Measurements from ENCODE around the gene PCDHGB5. TPM values are rescaled to one million over a fixed set of nuclear protein-coding genes. Genes with fewer than 3 reads are reported as not detected.
"Not testable (repeated sequence)": the region's sequence is repeated elsewhere in the genome, so short reads cannot be mapped to it uniquely, and the experiment has no call there.

PCDHGB5 gene
- total RNA-seq, 1 donor from 2014 or later, result 5.8 TPM

DNA sequence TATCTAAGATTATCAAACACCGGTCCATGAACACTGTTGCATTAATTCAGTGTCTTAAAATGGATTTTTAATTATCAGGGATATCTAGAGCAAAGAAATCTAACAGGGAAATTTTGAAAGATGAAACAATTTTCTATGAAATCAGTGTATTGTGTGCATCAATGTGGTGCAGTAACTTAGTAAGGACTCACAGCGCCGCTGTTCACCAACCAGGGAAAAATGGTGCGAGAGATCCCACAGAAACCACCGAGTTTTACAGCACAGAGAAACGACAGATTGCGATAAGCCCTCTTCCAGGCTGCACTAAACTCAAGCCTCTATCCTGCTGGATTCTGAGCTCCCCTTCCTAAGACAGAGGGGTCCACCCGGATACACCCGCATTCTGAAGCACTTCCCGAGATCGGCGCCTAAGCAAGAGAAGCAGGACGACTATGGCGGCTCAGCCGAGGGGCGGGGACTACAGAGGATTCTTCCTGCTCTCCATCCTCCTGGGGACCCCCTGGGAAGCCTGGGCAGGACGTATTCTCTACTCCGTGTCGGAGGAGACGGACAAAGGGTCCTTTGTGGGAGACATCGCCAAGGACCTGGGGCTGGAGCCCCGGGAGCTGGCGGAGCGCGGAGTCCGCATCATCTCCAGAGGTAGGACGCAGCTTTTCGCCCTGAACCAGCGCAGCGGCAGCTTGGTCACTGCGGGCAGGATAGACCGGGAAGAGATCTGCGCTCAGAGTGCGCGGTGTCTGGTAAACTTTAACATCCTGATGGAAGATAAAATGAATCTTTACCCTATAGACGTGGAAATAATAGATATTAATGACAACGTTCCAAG lies 15.1 kb upstream of the PCDHGB5 start, which contains the start of gene PCDHGA7:
Gene PCDHGA7, plus strand, starts transcription at position 274 of the 826 bp plus-strand sequence. Its CDS starts 158 bp downstream, at position 432.
- ATAC-seq, result no peak

DNA sequence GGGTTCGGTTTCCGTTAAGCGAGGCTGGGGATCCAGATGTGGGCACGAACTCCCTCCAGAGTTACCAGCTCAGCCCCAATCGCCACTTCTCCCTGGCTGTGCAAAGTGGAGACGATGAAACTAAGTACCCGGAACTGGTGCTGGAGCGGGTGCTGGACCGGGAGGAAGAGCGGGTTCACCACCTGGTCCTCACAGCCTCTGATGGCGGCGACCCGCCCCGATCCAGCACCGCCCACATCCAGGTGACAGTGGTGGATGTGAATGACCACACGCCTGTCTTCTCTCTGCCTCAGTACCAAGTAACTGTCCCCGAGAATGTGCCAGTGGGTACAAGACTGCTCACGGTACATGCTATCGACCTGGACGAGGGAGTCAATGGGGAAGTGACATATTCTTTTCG lies 14.4 kb upstream of the PCDHGB5 start:
- no peak for ATAC-seq

DNA sequence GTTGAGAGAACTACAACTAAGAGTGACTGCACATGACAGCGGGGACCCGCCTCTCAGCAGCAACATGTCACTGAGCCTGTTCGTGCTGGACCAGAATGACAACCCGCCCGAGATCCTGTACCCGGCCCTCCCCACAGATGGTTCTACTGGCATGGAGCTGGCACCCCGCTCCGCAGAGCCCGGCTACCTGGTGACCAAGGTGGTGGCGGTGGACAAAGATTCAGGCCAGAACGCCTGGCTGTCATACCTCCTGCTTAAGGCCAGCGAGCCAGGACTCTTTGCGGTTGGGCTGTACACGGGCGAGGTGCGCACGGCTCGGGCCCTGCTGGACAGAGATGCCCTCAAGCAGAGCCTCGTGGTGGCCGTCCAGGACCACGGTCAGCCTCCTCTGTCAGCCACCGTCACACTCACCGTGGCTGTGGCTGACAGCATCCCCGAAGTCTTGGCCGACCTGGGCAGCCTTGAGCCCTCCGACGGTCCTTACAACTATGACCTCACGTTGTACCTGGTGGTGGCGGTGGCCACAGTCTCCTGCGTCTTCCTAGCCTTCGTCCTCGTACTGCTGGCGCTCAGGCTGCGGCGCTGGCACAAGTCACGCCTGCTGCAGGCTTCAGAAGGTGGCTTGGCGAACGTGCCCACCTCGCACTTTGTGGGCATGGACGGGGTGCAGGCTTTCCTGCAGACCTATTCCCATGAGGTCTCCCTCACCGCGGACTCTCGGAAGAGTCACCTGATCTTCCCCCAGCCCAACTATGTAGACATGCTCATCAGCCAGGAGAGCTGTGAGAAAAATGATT lies 13.1 kb upstream of the PCDHGB5 start:
- ATAC-seq, result no peak

DNA sequence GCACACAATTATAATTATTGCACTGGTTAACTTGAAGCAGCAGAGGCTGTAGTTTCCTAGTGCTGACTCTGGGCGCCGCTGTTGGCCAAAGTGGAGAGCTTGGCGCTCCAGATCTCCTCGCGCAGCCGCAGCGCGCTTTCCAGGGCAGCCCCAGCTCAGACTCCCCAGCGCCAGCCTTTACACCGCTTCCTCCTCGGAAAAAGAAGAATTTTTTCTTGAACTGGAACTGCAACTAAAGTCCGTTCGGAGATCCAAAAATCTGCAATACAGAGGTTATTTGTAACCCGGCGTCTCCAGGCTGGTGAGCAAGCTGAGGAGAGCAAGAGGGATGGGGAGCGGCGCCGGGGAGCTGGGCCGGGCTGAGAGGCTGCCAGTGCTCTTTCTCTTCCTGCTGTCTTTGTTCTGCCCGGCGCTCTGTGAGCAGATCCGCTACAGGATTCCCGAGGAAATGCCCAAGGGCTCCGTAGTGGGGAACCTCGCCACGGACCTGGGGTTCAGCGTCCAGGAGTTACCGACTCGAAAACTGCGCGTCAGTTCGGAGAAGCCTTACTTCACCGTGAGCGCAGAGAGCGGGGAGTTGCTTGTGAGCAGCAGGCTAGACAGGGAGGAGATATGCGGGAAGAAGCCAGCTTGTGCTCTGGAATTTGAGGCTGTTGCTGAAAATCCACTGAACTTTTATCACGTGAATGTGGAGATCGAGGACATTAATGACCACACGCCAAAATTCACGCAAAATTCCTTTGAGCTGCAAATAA lies 10.0 kb upstream of the PCDHGB5 start, which contains the start of gene PCDHGB4:
Gene PCDHGB4, plus strand, starts transcription at position 142 of the 755 bp plus-strand sequence. Its CDS starts 187 bp downstream, at position 329.
- ATAC-seq, result peak; percentile 47

DNA sequence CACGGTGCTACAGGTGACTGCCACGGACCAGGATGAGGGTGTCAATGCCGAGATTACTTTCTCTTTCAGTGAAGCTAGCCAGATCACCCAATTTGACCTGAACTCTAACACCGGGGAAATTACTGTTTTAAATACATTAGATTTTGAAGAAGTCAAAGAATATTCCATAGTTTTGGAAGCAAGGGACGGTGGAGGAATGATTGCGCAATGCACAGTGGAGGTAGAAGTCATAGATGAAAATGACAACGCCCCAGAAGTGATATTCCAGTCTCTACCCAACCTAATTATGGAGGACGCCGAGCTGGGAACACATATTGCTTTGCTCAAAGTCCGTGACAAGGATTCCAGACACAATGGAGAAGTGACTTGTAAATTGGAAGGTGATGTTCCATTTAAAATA lies 9.1 kb upstream of the PCDHGB5 start:
- no peak for ATAC-seq

DNA sequence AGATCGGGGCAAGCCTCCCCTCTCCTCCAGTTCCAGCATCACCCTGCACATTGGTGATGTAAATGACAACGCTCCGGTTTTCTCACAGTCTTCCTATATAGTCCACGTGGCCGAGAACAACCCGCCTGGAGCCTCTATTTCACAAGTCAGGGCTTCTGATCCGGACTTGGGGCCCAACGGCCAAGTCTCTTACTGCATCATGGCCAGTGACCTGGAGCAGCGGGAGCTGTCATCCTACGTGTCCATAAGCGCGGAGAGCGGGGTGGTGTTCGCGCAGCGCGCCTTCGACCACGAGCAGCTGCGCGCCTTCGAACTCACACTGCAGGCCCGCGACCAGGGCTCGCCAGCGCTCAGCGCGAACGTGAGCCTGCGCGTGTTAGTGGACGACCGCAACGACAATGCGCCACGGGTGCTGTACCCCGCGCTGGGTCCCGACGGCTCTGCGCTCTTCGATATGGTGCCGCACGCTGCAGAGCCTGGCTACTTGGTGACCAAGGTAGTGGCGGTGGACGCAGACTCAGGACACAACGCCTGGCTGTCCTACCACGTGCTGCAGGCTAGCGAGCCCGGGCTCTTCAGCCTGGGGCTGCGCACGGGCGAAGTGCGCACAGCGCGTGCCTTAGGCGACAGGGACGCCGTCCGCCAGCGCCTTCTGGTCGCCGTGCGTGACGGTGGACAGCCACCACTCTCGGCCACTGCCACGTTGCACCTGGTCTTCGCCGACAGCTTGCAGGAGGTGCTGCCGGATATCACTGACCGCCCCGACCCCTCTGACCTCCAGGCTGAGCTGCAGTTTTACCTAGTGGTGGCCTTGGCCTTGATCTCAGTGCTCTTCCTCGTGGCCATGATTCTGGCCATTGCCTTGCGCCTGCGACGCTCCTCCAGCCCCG lies 8.3 kb upstream of the PCDHGB5 start:
- ATAC-seq, result no peak

DNA sequence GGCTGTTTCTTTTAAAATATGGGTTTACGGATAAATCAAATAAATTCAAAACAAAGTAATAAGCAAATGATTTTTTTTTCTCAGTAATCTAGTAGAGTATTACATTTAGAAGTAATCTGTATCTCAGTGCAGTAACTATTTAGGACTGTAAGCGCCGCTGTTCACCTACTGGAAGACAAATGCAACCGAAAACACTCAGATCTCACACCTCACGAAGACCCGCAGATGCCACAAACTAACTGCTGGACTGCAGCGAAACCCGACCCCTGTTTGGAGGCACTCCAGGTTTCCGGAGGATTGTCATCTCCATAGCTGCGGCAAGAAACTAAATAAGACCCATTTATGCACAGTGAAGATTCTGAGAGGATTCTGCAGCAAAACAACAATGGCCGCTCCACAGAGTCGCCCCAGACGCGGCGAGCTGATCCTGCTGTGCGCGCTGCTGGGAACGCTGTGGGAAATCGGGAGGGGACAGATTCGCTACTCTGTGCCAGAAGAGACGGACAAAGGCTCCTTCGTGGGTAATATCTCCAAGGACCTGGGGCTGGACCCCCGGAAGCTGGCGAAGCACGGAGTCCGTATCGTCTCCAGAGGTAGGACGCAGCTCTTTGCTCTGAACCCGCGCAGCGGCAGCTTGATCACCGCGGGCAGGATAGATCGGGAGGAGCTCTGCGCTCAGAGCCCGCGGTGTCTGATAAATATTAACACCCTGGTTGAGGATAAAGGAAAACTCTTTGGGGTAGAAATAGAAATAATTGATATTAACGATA lies 5.1 kb upstream of the PCDHGB5 start, which contains the start of gene PCDHGA8:
Gene PCDHGA8, plus strand, starts transcription at position 205 of the 770 bp plus-strand sequence. Its CDS starts 181 bp downstream, at position 386.
- no peak for ATAC-seq

DNA sequence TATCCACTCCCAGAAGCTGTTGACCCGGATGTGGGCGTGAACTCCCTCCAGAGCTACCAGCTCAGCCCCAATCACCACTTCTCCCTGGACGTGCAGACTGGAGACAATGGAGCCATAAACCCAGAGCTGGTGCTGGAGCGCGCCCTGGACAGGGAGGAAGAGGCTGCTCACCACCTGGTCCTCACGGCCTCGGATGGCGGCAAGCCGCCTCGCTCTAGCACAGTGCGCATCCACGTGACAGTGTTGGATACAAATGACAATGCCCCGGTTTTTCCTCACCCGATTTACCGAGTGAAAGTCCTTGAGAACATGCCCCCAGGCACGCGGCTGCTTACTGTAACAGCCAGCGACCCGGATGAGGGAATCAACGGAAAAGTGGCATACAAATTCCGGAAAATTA lies 4.5 kb upstream of the PCDHGB5 start:
- no peak for ATAC-seq

DNA sequence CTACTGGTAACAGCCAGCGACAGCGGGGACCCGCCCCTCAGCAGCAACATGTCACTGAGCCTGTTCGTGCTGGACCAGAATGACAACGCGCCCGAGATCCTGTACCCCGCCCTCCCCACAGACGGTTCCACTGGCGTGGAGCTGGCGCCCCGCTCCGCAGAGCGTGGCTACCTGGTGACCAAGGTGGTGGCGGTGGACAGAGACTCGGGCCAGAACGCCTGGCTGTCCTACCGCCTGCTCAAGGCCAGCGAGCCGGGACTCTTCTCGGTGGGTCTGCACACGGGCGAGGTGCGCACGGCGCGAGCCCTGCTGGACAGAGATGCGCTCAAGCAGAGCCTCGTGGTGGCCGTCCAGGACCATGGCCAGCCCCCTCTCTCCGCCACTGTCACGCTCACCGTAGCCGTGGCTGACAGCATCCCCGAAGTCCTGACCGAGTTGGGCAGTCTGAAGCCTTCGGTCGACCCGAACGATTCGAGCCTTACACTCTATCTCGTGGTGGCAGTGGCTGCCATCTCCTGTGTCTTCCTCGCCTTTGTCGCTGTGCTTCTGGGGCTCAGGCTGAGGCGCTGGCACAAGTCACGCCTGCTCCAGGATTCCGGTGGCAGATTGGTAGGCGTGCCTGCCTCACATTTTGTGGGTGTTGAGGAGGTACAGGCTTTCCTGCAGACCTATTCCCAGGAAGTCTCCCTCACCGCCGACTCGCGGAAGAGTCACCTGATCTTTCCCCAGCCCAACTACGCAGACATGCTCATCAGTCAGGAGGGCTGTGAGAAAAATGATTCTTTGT lies 3.2 kb upstream of the PCDHGB5 start:
- ATAC-seq, result not testable (repeated sequence)

DNA sequence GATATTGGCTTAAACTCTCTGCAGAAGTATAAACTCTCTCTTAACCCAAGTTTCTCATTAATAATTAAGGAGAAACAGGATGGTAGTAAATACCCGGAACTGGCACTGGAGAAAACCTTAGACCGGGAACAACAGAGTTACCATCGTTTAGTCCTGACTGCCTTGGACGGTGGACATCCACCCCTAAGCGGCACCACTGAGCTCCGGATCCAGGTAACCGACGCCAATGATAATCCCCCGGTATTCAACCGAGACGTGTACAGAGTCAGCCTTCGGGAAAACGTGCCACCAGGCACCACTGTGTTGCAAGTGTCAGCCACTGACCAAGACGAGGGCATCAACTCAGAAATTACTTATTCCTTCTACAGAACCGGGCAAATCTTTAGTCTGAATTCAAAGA lies 861 bp downstream of the PCDHGB5 start:
- no peak for ATAC-seq

DNA sequence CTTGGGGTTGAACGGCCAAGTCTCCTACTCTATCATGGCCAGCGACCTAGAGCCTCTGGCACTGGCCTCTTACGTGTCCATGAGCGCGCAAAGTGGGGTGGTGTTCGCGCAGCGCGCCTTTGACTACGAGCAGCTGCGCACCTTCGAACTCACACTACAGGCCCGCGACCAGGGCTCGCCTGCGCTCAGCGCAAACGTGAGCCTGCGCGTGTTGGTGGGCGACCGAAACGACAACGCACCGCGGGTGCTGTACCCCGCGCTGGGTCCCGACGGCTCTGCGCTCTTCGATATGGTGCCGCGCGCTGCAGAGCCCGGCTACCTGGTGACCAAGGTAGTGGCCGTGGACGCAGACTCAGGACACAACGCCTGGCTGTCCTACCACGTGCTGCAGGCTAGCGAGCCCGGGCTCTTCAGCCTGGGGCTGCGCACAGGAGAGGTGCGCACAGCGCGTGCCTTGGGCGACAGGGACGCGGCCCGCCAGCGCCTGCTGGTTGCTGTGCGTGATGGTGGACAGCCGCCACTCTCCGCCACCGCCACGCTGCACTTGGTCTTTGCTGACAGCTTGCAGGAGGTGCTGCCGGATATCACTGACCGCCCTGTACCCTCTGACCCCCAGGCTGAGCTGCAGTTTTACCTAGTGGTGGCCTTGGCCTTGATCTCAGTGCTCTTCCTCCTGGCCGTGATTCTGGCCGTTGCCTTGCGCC lies 2.0 kb downstream of the PCDHGB5 start:
- ATAC-seq, result no peak

DNA sequence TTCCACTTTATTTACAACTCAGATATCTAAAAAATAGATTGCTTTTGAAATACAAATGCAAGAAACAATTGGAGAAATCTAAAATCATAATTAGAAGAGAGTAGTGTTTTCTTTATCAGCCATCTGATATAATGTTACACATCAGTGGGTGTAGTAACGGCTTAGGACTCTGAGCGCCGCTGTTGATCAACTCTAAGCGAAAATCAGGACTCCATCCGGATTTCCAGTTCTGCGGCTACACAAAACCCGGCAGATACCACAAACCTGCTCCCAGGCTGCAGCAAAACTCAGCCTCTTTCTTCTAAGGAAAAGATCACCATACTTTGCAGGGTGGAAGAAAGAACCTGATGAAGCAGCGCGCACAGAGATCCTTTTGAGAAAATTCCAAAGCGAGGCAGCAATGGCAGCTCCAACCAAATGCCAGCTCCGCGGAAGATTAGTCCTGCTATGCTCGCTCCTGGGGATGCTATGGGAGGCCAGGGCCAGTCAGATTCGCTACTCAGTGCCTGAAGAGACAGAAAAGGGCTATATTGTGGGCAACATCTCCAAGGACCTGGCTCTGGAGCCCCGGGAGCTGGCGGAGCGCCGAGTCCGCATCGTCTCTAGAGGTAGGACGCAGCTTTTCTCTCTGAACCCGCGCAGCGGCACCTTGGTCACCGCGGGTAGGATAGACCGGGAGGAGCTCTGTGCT lies 5.0 kb downstream of the PCDHGB5 start, which contains the start of gene PCDHGA9:
Gene PCDHGA9, plus strand, starts transcription at position 226 of the 691 bp plus-strand sequence. Its CDS starts 175 bp downstream, at position 401.
- ATAC-seq, result no peak

DNA sequence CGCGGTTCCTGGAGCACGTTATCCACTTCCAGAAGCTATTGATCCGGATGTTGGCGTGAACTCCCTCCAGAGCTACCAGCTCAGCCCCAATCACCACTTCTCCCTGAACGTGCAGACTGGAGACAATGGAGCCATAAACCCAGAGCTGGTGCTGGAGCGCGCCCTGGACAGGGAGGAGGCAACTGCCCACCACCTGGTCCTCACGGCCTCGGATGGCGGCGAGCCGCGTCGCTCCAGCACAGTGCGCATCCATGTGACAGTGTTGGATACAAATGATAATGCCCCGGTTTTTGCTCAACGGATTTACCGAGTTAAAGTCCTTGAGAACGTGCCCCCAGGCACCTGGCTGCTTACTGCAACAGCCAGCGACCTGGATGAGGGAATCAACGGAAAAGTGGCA lies 5.6 kb downstream of the PCDHGB5 start:
- no peak for ATAC-seq

DNA sequence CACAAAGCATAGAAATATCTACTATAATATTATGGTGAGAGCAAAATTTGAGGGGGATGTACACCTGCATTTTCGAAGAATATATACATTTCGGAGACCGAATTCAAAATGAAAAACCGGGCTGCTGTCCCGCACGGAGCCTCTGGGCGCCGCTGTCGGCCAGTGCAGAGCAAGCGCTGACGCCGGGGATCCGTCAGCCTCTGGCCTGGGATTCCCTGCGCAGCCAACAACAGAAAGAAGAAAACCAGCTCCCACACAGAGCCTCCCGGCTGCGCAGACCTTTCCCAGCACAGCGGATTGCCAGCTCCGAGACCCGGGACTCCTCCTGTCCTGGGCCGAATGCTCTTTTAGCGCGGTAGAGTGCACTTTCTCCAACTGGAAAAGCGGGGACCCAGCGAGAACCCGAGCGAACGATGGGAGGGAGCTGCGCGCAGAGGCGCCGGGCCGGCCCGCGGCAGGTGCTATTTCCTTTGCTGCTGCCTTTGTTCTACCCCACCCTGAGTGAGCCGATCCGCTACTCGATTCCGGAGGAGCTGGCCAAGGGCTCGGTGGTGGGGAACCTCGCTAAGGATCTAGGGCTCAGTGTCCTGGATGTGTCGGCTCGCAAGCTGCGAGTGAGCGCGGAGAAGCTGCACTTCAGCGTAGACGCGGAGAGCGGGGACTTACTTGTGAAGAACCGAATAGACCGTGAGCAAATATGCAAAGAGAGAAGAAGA lies 10.2 kb downstream of the PCDHGB5 start, which contains the start of gene PCDHGB6:
Gene PCDHGB6, plus strand, starts transcription at position 232 of the 716 bp plus-strand sequence. Its CDS starts 182 bp downstream, at position 414.
- ATAC-seq, result peak; percentile 50

DNA sequence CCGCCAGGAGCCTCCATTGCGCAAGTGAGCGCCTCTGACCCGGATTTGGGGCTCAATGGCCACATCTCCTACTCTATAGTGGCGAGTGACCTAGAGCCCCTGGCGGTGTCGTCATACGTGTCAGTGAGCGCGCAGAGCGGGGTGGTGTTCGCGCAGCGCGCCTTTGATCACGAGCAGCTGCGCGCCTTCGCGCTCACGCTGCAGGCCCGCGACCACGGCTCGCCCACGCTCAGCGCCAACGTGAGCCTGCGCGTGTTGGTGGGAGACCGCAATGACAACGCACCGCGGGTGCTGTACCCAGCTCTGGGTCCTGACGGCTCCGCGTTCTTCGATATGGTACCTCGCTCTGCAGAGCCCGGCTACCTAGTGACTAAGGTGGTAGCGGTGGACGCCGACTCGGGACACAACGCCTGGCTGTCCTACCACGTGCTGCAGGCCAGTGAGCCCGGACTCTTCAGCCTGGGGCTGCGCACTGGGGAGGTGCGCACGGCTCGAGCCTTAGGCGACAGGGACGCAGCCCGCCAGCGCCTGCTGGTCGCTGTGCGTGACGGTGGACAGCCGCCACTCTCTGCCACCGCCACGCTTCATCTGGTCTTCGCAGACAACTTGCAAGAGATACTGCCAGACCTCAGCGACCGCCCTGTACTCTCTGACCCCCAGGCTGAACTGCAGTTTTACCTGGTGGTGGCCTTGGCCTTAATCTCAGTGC lies 12.0 kb downstream of the PCDHGB5 start:
- no peak for ATAC-seq

DNA sequence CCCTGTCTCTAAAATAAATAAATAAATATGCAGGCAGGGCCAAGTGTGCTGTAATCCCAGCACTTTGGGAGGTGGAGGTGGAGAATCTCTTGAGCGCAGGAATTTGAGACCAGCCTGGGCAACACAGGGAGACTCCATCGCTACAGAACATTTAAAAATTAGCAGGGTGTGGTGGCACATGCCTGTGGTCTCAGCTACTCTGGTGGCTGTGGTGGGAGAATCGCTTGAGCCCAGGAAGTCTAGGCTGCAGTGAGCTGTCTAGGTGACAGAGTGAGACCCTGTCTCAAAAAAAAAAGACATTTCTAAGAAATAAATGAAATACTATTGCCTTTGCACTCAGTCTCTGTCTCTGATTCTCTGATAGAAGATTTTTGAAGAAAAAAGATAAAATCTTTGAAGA lies 13.8 kb downstream of the PCDHGB5 start:
- ATAC-seq, result no peak
